HK-2 (cell line): ENCODE results near the gene SELENOP.
"Not testable (repeated sequence)": the region's sequence is repeated elsewhere in the genome, so short reads cannot be mapped to it uniquely, and the experiment has no call there.

Source experiments
- DNase-seq: peaks from one replicate; pipeline ENCODE4 v3.0.0-alpha.2; 2018; ENCODE audit not compliant: unreplicated experiment

The SELENOP gene, protein sequence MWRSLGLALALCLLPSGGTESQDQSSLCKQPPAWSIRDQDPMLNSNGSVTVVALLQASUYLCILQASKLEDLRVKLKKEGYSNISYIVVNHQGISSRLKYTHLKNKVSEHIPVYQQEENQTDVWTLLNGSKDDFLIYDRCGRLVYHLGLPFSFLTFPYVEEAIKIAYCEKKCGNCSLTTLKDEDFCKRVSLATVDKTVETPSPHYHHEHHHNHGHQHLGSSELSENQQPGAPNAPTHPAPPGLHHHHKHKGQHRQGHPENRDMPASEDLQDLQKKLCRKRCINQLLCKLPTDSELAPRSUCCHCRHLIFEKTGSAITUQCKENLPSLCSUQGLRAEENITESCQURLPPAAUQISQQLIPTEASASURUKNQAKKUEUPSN

DNA sequence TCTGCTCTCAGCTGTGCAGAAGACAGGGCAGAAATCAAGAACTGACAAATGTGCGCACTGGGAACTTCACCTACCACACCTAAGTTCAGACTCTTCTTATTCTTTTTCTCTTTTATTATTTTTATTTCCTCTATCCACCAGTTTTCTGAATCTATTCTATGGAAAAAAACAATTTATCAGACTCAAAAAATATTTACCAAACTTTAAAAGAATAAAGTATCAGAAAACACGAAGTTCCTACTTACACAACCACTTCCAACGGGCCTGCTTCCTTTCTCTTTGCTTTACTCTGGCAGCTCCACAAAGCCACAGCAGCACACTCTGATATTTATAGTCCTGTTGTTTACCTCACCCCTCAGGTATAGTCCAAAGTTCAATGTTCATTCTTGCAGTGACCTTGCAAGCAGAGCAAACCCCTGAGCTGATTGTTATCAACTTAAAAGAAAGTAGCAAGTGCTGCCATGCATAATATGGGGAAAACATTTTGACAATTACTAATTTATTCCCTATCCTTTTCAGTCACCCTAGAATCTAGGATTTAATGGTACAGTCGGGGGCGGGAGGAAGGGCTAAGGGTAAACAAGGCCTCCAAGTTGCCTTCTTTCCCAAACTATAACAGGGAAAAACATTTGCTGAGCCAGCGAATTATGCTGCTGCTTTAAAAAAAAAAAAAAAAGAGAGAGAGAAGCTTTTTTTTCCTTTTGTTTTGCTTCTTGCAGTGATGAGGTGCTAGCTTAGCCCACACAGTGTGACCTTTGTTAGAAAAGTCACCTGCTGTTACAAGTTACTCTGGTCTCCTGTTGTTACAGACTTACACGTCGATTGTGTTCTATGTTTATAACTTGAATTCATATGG is at the start of gene SELENOP:
SELENOP (minus strand) TSS at position 302 of the 856 bp plus-strand sequence. CDS start 3,539 bp downstream, outside the sequence.
- DNase-seq = no peak

DNA sequence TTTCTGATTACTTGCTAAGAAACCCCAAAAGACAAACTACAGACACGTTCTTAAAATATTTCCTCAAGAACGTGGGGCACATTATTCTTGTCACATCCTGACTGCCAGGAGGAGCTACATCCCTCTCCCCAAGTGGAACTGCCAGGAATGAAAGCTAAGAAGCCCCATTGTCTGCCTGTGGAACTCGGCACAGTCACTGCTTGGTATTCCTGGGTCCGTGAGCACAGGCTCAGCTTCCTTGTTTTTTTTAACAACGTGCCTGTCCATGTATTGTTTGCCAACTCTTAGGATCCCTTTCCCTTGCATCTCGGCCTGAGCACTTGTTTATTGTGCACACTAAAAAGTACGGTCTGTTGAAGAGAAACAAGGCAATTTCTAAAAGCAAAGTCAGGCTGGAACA is 47.0 kb upstream of the SELENOP start:
- DNase-seq = no peak

DNA sequence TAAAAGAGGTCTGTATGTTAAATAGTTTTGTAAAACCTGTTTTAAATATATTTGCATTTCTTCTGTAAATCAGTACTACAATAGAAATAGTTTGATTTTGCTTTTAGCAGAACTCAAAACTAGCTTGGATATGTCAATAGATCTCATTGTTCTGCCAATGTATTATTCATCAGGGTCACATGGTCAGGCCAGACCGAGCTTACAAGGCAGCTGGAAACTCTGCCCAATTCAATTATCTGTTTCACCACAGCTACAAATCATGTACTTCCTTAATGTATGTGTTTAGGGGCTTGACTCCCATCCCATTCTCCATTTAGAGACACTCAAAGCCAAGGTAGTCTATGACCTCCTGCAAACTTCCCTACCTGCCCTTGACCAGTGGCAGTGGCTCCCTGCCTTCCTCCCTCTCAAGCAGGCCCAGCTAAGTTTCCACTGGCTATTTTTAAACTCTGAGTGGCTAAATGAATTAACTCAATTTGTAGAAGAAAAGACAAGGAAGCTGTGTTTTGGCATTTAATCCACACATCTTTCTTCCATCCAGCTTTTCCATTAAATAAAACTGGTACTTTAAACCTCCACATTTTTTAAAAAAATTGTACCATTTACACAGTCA is 46.4 kb upstream of the SELENOP start:
- DNase-seq = no peak

DNA sequence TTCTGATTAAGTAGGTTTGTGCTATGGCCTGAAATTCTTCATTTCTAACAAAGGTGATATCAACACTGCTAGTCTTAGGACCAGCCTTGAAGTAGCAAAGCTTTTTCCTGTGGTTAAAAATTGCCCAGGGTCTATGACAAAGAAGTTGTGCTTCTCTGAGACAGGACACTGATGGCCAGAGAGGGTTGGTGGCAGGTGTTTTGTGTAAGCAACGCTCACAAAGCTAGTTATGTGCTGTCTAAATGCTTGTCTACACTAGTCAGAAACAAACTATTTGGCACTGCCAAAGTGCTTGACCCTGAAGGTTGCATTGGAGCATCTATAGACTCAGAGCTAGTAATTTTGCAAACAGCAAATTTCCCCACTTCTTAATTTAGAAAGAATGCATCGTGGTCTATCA is 44.1 kb upstream of the SELENOP start:
- no peak for DNase-seq

DNA sequence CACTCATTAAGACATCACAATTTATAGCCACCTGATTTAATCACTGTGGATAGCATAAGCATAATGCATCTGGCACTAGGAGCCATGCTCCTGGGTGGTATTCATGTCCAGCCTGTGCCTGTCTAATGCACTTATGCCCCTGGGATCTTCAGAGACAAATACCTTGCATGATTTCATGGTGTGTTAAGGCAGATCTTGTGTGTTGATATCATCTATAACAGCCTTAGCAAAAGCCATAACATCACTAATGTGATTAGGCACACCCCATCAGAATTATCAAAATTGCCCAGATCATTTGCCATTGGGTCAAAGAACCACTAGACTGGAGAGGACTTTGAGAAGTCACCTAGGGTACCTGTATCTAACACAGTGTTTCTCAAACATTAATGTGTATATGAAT is 43.7 kb upstream of the SELENOP start:
- no peak for DNase-seq

DNA sequence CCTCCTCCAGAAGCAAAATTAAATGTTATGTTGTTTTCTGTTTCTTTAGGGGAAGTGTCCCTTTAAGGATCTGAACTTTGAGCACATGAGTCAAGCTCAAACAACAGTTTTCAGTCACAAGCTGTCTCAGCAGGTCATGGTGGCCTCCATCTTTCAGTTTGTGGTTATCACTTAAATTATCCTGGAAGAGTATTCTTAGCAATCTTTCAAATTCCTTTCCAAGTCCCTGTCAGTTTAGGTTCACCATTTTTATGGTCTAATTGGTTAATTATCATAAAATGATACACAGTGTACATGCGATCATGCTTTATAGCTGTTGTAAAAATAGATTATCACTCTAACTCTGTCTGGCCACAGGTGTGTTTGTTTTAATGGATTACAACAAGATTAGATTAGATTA is 43.1 kb upstream of the SELENOP start:
- DNase-seq = no peak

DNA sequence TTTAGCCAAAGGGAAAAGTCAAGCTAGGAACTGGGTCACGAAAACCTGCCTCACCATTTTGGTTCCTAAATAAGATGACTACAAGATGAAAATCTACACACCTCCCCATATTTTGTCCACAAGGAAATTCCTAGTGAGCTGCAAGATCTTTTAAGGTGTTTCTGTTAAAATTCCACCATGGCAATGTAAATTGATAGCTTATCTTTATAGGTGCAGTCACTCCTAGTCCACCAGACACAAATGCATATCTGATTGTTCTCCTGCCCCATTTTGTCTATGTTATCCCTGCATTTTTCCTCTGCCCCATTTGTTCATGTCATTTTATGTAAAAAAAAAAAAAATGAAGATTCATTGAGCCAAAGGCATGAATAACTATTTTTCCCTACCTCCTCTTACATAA is 41.1 kb upstream of the SELENOP start:
- no peak for DNase-seq

DNA sequence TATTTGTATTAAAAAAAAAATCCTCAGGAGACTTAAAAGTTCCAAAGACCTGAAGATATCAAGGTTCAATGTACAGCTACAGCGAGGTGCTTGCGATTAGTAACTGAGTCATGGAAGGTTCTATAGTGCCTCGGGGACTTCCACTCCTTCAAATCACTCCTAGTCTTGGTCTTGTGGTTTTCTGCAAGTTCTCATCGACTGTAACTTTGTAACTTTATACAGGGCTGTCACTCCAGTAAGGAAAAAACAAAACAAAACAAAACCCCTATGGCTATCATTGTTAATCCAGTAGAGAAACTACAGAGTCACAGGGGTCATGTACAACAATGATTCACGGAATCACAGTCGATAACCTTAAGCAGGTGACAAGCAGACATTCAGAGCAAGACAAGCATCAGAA is 39.8 kb upstream of the SELENOP start:
- DNase-seq = no peak

DNA sequence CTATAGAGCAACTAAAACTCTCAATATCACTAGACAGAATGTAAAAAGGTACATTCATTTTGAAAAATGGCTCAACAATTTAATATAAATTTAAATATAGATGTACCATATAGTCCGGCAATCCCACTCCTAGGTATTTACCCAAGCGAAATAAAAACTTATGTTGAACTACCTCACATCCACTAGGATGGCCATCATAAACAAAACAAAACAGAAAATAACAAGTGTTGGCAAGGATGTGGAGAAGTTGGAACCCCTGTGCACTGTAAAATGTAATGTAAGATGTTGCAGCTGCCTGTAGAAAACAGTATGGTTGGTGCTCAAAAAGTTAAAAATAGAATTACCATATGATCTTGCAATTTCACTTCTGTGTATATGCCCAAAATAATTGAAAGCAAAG is 36.9 kb upstream of the SELENOP start:
- no peak for DNase-seq

DNA sequence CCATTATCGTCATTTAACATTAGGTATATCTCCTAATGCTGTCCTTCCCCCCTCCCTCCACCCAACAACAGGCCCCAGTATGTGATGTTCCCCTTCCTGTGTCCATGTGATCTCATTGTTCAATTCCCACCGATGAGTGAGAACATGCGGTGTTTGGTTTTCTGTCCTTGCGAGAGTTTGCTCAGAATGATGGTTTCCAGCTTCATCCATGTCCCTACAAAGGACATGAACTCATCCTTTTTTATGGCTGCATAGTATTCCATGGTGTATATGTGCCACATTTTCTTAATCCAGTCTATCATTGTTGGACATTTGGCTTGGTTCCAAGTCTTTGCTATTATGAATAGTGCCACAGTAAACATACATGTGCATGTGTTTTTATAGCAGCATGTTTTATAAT is 32.7 kb upstream of the SELENOP start:
- DNase-seq = not testable (repeated sequence)

DNA sequence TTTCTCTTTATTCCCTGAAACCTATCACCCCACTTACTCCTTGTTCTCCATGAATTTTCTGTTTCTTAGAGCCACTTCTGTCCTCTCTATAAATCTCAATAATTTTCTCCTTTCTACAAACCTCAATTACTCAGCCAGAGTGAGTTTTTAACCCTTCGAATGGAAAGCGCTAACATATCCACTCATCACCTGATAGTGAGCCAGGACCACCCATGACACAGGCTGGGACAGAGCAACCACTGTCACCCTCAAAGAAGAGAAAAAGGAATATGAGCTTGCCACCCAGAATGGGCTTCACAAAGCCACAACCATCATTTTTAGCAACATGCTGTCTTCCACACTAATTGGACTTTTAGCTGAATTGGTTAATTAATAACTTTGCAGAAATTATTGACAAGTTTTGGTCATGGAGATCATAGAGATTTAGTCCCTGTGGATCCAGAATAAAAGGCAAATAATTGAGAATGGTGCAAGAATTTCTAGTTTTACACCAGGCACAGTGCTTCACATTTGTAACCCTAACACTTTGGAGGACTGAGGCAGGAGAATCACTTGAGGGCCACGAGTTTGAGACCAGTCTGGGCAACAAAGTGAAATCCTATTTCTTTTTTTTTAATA is 32.1 kb upstream of the SELENOP start:
- no peak for DNase-seq

DNA sequence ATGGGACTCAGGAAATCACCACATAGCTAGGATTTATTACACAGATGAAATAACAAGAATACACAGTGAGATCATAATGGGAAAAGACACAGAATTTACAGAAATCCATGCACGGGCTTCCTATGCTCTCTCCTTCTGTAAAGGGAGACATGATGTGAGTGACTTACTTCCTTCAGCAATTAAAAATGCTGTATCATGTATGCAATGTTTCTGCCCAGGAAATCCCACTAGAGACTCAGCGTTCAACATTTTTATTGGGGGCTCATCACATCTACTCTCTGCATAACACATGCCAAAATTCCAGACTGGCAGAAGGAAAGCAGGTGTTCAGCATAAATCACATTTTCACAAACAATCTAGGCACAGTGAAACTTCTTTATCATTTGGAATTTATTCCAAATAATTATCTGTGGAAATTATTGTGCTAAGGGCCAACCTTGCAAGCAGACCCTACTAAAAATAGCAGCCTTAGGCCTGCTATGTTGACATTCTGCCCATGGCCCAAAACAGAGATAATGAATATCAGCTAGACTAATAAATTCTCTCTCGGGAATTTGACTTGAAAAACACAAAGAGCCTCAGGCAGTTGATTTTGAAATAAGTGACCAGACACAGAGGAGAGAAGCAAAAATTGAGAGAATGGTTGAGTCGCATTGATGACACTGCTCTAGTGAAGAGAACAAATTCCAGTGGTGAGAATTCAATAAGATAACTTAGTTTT is 31.4 kb upstream of the SELENOP start:
- no peak for DNase-seq

DNA sequence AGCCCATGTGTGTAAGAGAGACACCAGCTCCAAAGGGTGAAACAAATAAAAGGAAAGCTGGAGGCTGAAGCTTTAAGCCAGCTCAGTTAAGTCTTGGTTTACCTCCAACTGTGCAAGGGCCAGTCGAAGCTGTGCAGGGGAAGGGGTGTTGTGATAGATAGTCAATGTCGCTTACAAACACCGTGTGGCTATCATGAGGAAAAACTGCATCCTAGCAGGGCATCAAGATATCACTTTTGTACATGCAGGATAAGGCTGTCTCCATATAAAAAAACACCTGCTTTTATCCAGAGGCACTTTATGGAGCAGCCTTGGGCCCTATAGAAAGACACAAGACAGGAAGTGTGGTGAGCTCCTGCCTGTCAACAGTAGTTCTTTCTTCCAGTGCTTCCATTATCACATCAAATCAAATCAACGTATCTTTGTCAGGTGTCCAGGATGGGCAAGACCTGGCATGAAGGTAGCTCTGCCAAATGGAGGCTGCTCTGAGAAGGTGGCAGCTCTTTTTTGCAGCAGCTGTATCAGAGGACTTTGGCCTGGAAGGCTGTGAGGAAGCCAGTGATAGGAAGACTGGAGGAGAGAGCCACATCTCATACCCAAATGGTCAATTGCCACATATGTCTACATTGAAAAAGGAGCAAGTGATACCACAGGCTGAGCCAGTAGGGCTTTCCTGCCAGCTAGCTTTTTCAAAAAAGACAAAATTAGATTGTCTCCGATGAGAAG is 29.3 kb upstream of the SELENOP start:
- DNase-seq = no peak

DNA sequence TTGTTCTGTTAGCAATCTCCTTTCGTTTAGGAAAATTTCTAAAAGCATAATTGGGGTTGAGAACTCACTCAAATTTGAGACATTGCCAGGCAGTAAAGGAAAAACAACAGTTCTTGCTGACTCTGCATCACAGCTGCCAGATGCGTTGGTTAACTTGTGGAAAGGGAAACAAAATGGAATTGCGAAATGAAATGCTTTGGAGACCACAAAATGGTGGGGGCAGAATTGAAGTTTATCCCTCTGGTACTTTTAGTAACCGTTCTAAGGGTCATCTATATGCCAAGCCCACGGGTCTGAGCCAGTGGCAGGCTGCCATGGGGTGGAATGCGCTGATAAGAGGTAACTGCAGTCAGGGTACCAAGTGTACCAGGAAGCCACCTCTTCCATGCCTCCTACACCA is 28.6 kb upstream of the SELENOP start:
- no peak for DNase-seq

DNA sequence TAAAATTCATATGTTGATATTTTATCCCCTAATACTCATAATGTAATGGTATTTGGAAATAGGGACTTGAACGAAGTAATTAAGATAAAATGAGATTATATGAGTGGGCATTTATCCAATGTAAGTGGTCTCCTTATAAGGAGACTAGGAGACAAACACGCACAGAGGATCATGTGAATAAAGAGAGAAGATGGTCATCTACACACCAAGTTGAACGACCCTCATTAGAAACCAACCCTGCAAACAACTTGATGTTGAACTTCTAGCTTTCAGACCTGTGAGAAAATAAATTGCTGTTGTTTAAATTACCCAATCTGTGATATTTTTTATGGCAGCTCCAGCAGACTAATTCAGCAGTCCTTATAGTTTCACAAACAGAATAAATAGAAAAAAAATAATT is 27.5 kb upstream of the SELENOP start:
- DNase-seq = no peak

DNA sequence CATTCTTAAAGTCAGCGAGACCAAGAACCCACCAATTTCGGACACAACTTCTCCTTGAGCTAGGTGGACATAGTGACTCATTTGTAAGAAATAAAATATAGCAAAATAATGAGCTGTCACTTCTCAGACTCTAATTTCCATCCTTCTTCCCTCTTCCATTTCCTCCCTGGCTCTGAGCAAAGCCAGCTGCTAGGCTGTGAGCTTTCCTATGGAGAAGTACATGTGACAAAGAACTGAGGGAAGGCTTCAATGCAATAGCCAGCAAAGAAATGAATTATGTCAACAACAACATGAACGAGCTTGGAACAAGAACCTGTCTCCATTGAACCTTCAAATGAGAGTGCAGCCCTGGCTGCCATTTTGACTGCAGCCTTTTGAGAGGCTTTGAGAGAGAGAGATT is 25.9 kb upstream of the SELENOP start:
- no peak for DNase-seq

DNA sequence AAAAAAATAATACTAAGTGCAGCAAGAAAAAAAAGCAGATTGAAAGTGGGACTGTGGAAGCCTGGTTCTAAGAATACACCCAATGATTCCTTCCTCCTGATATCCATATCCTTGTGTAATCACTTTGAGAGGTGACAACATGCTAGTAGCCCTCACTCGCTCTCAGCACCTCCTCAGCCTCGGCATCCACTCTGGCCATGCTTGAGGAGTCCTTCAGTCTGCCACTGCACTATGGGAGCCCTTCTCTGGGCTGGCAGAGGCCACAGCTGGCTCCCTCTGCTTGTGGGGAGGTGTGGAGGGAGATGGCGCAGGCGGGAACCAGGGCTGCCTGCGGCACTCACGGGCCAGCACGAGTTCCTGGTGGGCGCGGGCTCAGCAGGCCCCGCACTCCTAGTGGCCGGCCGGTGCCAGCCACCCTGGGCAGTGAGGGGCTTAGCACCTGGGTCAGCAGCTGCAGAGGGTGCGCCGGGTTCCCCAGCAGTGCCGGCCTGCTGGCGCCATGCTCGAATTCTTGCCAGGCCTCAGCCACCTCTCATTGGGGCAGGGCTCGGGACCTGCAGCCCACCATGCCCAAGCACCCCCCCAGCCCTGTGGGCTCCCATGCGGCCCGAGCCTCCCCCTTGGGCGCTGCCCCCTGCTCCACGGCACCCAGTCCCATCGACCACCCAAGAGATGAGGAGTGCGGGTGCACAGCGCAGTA is 24.5 kb upstream of the SELENOP start:
- DNase-seq = no peak

DNA sequence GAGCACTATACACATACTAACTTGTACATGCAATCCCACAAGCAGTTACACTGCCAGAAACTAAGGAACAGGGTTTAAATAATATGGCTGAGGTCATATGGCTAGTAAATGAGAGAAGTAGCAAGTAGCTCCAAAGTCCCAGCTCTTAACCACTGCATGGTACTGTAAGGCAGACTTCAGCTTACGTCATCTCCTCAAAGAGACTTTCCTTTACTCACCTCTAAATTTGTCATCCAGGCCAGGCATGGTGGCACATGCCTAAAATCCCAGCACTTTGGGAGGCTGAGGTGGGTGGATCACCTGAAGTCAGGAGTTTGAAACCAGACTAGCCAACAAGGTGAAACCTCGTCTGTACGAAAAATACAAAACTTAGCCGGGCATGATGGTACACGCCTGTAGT is 20.4 kb upstream of the SELENOP start:
- DNase-seq = no peak

DNA sequence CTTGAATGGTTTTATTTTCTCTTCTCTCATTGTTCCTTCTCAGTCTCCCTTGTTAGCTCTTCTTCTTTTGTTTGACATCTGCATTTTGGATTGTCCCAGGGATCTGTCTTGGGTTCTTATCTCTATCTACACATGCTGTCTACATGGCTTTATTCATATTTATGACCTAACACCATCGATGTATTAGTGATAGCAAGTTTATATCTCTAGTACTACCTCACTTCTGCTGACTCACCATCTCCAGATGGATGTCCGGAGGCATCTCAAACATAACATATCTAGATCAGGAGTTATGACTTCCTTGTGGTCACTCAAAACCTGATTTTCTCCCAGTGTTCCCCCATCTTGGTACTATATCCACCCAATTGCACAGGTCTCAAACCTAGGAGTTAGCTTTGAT is 19.2 kb upstream of the SELENOP start:
- no peak for DNase-seq

DNA sequence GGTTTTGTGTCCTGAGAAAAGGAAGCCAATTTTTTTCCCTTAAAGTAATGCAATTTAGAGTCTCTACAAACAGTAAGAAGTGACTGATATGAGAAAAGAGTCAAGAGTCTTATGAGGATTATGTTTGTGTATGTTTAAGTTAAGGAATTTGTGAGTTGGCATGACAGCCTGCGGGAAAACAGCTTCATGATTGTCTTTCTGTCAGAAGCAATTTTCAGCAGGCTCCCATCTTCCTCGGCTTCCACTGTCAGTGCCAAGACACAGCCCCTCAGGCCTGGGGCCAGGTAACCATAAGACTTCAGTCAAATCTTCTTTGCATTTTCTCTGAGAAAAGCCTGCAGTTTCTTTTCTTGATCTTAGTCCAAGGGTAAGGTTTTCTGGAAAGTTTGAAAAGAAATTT is 17.0 kb upstream of the SELENOP start:
- DNase-seq = no peak
